Thyroid gland (tissue), 4 donors: ENCODE measurements around the gene ATIC.

Source experiments
- POLR2A ChIP-seq, 2 donors: fragments of 450-650 bp; IDR thresholded peaks; one replicate each; pipeline ENCODE4 v1.6.1; 2017; ENCODE audit warnings: antibody characterized with exemption in 2 of 2, mild to moderate bottlenecking in 2 of 2, moderate library complexity in 1 of 2
- TF ChIP-seq, protein P1 (sequence below), 6 experiments: fragments of 200-600 bp in 3 of 6; fragments of 450-650 bp in 3 of 6; sonication (generic) in 3 of 6; IDR thresholded peaks; one replicate each; pipeline ENCODE4 v1.5.1; 2016 to 2019; ENCODE audit warnings: antibody characterized with exemption in 6 of 6, mild to moderate bottlenecking in 2 of 6, inconsistent platforms in 1 of 6, moderate library complexity in 1 of 6

DNA sequence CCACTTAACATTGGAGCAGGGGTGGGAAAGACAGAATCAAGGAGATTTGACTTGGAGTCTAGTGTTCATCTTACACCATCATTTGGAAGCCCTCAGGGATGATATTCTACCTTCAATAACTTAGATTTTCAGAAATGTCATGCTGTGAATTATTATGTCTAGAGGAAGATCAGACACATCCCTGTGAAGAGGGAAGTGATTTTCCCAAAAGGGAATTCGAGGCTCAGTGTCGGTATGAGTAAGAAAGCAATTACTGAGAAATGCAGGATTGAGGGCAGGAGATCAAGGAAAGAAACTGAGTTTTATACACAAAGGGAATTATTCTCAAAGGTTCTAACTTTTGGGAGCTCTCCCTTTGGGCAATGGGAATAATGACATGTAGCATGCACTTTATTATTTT, 25.6 kb upstream of the ATIC start:
- TF ChIP-seq, protein P1, sequence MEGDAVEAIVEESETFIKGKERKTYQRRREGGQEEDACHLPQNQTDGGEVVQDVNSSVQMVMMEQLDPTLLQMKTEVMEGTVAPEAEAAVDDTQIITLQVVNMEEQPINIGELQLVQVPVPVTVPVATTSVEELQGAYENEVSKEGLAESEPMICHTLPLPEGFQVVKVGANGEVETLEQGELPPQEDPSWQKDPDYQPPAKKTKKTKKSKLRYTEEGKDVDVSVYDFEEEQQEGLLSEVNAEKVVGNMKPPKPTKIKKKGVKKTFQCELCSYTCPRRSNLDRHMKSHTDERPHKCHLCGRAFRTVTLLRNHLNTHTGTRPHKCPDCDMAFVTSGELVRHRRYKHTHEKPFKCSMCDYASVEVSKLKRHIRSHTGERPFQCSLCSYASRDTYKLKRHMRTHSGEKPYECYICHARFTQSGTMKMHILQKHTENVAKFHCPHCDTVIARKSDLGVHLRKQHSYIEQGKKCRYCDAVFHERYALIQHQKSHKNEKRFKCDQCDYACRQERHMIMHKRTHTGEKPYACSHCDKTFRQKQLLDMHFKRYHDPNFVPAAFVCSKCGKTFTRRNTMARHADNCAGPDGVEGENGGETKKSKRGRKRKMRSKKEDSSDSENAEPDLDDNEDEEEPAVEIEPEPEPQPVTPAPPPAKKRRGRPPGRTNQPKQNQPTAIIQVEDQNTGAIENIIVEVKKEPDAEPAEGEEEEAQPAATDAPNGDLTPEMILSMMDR (IDR thresholded peaks at IDR 0.05) = no peak
- TF ChIP-seq POLR2A (IDR thresholded peaks at IDR 0.05) = no peak
